ENCODE results near the gene NAPA.

NAPA gene

DNA sequence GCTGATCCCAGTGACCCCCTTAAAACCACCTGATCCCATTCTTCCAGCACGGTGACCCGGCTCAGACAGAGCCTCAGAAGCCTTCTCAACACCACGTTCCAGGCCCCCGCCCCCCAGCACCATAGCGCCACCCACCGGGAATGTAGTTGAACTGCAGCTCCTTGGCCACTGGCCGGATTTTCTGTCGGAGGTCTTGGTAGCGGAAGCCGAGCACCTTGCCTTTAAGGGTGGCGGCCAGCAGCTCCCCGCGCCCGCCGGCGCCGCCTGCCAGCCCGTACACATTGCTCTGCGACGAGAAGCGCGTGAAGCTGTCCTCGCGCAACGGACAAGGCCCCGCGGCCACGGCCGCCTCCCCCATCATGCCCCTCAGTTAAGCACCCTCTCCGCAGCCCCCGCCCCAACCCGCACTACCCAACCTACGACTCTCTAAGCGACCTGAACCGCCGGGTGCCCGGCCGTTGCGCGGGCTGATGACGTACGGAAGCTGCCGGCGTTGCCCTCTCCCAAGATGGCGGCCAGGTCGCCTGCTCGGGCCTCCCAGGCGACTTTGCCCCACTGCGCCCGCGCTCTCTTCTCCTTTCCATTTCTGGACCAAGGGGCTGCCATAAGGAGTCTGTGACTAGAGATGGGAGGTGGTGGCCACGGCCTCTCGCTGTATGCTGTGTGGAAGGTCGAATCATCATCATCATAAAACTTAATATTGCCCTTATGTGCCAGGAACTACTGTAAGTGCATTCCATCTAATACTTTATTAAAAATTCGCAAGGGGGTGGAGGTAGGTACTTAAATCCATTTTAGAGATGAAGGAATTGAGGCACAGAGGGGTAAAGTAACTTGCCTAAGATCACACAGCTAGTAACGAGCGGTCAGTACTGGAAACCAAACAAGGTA is 30.8 kb downstream of the NAPA start, which contains the start of gene KPTN:
Gene KPTN (minus strand): TSS at position 420 of the 891 bp plus-strand sequence. CDS start 59 bp downstream, at position 361.
- peak; percentile 79 for DNase-seq

DNA sequence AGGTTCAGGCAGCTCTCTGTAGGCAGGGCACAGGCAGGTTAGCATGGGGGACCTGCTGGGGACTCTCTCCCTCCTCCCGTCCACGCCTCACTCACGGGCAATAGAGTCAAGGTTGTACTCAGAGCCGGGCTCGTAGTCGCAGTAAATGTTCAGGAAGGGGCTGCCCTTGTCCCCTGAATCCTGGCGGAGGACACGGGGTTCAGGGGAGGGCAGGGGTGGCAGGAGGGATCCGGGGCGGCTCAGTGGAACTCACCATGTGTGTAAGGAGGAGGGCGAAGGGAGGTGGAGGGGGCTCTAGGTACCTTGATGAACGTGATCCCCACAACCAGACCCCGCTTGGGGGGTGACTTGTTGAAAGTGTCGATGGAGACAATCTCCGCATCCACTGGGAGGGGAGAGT is 31.7 kb downstream of the NAPA start:
- DNase-seq = no peak

GRCh38 chr19:47481460-47482052 is 33.3 kb downstream of the NAPA start:
- no peak for DNase-seq

GRCh38 chr19:47480658-47481057 is 34.2 kb downstream of the NAPA start:
- no peak for DNase-seq

DNA sequence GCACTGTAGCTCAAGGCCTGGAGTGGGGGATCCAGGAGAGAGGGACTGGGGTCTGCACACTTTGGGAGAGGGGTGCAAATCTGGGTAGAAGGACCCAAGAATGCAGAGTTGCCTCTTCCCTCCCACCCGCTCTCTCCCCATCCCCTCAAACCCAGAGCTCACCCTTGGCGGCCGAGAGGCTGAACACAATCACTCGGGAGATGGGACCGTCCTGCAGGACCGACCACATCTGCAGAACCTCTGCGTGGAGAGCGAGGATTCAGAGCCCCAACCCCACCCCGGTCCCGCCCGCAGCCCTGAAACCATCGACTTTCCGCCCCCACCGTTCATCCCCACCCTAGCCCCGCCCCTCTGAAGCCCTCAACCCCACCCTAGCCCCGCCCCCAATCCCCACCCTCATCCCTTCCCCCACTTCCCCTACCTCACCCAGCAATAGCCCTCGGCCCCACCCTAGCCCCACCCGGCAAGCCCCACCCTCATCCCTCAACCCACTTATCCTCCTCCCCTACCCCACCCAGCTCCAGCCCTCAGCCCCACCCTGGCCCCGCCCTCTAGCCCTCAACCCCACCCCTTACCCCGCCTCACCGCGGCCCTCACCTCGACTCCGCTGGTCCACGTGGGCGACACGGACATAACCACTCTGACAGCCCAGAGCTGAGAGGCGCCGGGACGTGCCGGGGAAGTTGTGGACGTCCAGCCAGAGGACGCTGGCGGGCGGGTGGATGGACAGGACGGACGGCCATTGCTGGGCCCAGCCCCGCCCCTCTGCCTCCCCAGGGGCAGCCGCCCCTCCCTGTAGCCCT is 35.0 kb downstream of the NAPA start:
- DNase-seq = no peak

- no peak for DNase-seq
Observed at GRCh38 chr19:47476438-47476972, 38.4 kb downstream of the NAPA start.

DNA sequence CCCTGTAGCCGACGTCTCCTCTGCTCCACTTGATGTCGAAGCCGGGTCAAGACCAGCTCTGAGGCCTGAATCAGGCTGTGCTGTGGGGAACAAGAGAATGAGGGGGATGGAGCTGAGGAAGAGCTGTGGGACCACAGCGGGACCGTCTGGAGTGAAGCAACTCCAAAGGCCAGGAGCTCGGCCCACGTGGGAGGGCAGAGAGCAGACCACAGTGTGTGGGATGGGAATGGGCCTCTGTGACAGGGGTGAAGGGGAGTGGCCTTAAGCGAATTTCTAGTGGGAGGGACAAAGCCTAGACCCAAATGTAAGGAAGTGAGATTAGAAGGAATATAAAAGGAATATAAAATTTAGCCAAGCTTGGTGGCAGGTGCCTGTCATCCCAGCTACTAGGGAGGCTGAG is 39.4 kb downstream of the NAPA start:
- DNase-seq = no peak

DNA sequence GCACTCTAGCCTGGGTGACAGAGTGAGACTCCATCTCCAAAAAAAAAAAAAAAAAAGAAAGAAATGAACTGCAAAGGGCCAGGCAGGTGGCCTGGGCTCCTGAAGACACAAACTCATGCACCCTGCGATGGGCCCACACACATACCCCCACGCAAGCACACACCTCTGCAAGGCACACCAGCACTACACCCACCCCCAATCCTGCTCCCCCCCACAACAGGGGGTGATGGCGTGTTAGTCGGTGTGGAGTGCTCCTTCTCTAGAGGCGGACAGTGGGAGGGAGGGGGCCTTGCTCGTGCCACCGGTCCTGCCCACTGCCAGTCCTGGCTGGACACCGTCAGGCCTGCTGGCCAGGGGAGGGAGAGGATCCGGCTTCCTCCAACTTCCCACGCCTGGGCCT is 41.5 kb downstream of the NAPA start:
- no peak for DNase-seq

DNA sequence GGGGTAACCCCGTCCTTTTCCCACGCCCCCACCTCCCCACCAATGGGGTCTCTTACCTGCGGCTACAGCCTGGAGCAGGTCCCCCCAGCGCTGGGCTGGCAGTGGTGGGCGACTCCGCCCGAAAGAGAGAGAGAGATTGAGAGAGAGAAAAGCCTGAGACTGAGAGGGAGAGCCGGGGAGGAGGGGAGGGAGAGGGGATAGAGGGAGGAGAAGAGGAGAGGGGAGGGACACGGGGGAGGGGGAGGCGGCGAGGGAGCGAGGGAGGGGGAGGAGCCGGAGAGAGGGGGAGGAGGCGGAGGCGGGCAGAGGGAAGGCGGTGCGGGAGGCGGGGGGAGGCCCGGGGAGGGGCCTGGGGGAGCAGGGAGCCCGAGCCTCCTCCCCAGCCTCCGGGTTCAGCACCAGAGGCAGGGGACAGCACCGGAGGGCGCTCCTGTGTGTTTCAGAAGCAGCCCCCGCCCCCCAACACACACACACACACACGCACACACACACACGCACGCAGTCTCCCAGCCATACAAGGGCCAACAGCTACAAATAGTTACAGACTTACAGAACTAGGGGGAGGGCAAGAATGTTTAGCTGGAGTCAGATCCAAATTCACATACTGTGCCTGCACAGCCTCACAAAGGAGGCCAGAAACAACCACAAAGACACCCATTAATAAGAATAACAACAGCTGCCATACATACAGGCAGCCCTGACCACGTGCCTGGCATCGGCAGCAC is 43.0 kb downstream of the NAPA start, which contains the start of gene SLC8A2:
Gene SLC8A2 (minus strand): TSS at position 161 of the 725 bp plus-strand sequence. CDS start 5,490 bp downstream, outside the sequence.
- peak; percentile 41 for DNase-seq

DNA sequence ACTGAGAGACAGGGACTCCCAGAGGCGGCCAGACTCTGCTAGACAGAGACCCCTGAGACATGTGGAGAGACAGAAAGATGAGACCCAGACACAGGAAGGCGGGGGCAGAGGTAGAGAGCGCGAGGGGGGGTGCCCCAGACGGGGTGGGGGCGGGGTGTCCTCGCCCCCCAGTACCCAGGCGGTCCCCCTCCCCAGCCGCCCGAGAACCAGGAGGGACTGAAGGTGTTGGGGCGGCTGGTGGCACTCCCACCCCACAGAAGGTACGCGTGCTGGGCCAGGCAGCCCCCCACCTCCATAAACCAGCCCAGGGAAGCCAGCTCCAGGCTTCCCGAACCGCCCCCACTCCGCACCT is 43.5 kb downstream of the NAPA start:
- no peak for DNase-seq

- no peak for DNase-seq
Observed at GRCh38 chr19:47470447-47471195, 44.2 kb downstream of the NAPA start.

- no peak for DNase-seq
Observed at GRCh38 chr19:47469719-47470118, 45.1 kb downstream of the NAPA start.

- DNase-seq = no peak
Observed at GRCh38 chr19:47469363-47469700, 45.5 kb downstream of the NAPA start.

GRCh38 chr19:47467914-47468313 is 46.9 kb downstream of the NAPA start:
- DNase-seq = no peak

- DNase-seq = no peak
Observed at GRCh38 chr19:47465957-47466356, 48.9 kb downstream of the NAPA start.

GRCh38 chr19:47464675-47465419 is 50.0 kb downstream of the NAPA start:
- no peak for DNase-seq

DNA sequence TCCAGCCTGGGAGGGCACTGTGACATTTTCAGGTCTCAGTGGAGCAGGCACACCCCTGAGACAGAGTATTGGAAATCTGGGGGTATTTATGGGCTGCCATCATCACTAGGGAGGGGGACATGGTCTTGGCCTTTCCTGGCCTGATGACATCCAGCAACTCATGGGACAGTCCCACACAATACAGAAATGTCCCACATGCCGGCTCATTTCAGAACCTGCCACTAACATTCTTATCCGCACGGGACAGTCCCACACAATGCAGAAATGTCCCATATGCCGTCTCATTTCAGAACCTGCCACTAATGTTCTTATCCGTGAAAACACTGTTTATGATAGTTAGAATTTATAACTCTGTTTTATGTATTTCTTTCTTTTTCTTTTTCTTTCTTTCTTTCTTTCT is 53.0 kb downstream of the NAPA start:
- no peak for DNase-seq

GRCh38 chr19:47459477-47459876 is 55.4 kb downstream of the NAPA start:
- no peak for DNase-seq

DNA sequence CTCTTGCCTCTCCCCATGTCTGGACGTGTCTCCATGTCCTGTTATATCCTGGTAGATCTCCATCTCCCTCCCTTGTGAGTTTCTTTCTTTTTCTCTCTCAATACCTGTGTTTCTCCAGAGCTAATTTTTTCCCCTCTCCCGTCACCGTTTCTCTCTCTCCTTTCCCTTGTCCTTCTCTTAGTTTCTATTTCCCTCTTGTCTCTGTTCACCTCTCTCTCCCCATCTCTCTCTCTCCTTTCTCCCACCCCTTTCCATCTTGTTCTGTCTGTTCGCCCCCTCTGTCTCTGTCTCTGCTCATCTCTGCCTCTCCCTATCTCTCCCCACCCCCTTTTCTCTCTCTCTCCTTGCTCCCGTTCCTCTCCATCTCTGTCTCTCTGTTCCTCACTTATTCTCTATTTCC is 56.2 kb downstream of the NAPA start:
- DNase-seq = no peak

DNA sequence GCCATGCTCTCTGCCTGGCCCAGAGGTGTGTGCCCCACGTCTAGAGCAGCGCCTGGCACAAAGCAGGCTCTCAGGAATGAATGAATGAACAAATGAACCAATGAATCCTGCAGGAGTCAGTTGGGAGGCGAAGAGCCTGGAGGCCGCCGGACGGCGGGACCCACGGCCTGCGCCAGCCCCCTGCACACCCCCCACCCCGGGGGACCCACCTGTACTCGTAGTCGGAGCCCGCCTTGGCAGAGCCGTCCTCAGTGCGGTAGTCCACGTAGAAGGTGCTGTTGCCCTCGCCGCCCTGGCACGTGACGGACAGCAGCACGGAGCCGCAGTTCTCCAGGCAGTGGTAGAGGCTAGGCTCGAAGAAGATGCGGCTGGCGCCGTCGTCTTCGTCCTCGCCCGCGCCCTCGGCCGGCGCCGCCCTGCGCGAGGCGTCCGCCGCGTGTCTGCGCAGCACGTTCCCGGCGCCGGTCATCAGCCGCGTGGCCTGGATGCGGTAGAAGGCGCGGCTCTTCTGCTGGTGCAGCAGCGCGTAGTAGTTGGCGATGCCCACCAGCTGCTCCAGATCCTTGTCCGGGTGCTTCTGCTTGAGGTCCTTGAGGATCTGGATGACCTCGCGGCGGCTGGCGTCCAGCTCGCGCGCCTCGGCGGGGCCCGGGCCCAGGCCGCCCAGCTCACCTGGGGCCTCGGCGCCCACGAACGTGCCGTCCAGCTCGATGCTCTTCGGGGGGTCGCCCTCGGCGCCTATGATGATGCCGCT is 58.0 kb downstream of the NAPA start:
- DNase-seq = no peak

All from DMS153 (cell line).